Choroid plexus epithelial cell (primary cell): ENCODE results near the gene SERINC2.

Experiments used
- DNase-seq: peaks from one replicate; pipeline ENCODE4 v3.0.0-alpha.2; 2010; ENCODE audit warnings: low read depth
- H3K4me3 ChIP-seq: 2 replicates; pipeline ENCODE4 v1.5.1; 2011; ENCODE audit warnings: low read depth, mild to moderate bottlenecking, control low read depth, low read length, moderate library complexity
- CTCF ChIP-seq: conservative IDR thresholded peaks from 2 replicates; pipeline ENCODE4 v1.5.1; 2011; ENCODE audit warnings: low read depth, mild to moderate bottlenecking, control low read depth, inconsistent platforms, low read length, moderate library complexity

Gene SERINC2

GRCh38 chr1:31396633-31397351, 16.2 kb upstream of the SERINC2 start:
- DNase-seq, result peak; percentile 68
- peak; percentile 58 for TF ChIP-seq CTCF
- H3K4me3 ChIP-seq, result no peak overlapping the region

GRCh38 chr1:31397360-31398095, 15.5 kb upstream of the SERINC2 start:
- TF ChIP-seq CTCF, result no peak
- no peak for DNase-seq
- H3K4me3 ChIP-seq, result no peak overlapping the region

- H3K4me3 ChIP-seq, result no peak overlapping the region
- no peak for DNase-seq
- no peak for TF ChIP-seq CTCF
Observed at GRCh38 chr1:31398246-31398645, 14.8 kb upstream of the SERINC2 start.

- DNase-seq, result no peak
- TF ChIP-seq CTCF, result no peak
- no peak overlapping the region for H3K4me3 ChIP-seq
Observed at GRCh38 chr1:31399976-31400375, 13.0 kb upstream of the SERINC2 start.

- no peak for TF ChIP-seq CTCF
- peak; percentile 76 for DNase-seq
- no peak overlapping the region for H3K4me3 ChIP-seq
Observed at GRCh38 chr1:31400393-31400792, 12.6 kb upstream of the SERINC2 start.

- peak; percentile 50 for DNase-seq
- H3K4me3 ChIP-seq, result no peak overlapping the region
- TF ChIP-seq CTCF, result peak; percentile 27
Observed at GRCh38 chr1:31401241-31401640, 11.8 kb upstream of the SERINC2 start.
